GM21786 (cell line): ENCODE results near the gene OTULIN.

Experiments used
- ATAC-seq: cut with Tn5 transposase; IDR thresholded peaks from one replicate; pipeline ENCODE4 v1.9.1; 2021; ENCODE audit not compliant: unreplicated experiment

OTULIN gene

DNA sequence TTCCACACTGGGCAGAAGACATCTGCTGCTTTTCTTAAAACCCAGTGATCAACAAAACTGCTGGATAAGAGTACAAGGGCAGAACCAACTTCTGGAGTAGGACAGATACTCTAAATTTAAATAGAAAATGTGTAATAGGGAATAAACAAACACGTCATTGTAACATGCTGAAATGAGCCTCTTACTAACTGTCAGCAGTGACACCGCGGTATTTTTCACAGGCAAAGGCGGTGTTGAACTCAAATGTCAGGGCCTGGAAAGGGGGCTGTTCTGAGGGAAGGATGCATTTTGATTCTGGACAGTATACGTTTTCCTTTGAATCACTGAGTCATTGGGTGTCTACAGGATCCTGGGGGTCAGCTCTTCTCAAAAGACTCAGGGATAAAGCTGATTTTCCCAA, 73.5 kb downstream of the OTULIN start:
- ATAC-seq: no peak

- no peak for ATAC-seq
These were observed 75.0 kb downstream of the OTULIN start for GRCh38 chr5:14739538-14739937.

- no peak for ATAC-seq
These were observed 75.5 kb downstream of the OTULIN start for GRCh38 chr5:14739981-14740380.

DNA sequence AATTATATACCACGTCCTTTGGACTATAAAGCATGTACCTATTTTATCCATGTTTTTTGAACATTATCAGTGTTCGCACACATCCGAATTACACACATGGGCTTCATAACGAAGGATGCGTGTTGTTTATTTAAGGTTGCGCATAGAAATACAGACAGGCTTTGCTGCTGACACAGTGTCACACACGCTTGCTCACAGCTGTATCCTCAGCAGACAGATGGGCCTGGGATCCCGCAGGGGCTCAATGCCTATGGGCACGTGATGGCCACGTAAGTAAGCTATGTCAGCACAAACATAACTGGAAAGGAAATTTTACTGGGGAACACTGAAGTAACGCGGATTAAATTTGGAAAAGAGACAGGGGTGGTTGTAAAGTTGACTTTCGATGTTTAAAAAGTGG, 76.6 kb downstream of the OTULIN start:
- ATAC-seq: no peak

GRCh38 chr5:14741801-14742440, 77.4 kb downstream of the OTULIN start:
- no peak for ATAC-seq

- no peak for ATAC-seq
These were observed 78.0 kb downstream of the OTULIN start for GRCh38 chr5:14742498-14742897.

DNA sequence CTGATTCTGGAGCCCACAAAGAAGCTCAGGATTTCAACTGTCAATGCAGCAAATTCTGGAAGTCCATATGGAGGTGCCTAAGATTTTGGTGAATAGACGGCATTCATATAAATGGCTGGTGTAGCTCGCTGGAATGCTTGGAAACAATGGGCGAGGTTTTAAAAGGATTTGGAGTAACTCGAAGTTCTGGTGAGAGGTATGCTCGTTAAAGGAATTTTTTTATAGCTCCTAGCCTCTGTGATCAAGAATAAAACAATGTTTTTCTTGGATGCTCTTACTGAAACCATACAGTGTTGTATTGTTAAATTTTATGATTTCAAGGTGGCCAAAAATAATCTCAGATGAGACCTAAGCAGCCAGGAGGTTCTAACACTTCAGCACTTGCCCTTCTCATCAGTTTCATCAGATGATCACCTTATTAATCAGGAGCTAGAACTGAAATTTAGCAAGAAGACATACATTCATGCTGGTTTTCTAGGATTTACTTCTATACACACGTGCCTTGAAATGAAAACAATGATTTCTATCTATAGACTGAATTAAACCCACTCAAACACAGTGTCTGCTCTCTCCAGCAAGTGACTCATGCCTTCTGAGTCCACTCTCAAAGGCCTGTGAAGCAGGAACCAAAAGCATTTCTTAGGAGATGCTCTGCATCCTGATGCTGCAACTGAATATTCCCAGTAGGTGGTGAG, 79.2 kb downstream of the OTULIN start:
- peak; percentile 18 for ATAC-seq

GRCh38 chr5:14744296-14745187, 80.0 kb downstream of the OTULIN start:
- peak; percentile 53 for ATAC-seq

GRCh38 chr5:14745188-14745563, 80.7 kb downstream of the OTULIN start:
- ATAC-seq: no peak

DNA sequence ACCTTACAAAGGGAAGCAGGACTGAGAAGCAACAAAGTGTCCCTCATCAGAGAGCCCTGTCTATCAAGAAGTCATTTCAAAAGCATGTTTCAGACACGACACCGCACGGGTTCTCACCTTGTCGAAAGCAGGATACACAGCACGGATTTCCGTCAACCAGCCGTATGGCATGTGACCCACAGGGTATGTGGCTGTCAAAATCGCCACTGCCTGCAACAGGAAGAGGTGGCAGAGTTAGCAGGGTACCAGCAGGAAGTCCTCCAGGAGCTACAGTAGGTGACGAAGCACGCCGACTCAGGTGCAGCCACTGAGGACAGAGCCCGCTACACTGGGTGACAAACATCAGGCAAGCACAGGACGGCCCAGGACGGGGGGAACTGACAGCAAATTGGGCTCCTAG, 81.2 kb downstream of the OTULIN start:
- no peak for ATAC-seq

DNA sequence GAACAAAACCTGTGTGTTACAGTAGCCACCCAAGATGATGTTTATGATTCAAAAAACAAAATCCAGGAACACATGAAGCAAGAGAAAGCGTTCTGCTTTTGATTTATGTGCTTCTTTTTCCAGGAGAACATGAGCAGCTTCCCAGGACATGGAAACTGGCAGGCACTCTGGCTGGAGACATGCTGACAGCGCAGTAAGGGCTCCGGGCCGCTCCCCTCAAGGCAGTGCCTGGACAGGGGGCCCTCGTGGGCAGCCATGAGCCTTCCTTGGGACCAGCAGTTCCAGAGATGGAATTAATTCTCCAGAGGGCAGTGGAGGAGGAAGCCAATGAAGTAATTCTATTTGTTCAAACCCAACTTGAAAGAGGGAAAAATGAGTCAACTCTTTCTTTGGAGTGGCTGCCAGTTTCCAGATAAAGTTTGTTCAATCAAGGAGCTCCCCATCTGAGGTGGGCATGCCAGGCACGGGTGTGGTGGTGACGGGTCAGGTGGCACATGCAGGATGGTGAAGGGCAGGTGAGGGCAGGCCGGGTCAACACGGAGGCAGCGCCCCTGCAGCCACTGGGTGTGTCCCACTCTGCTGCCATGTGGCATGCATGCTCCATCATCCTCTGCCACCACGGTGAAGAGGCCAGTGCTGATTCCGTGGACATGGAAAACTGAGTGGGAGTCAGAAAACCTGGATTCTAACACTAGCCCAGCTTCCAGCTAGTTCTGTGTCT, 83.8 kb downstream of the OTULIN start:
- no peak for ATAC-seq
